H1 (cell line): Measurements from ENCODE around the gene CAMTA1. TPM values are rescaled to one million over a fixed set of nuclear protein-coding genes. Genes with fewer than 3 reads are reported as not detected.

Source experiments
- HDAC6 ChIP-seq: IDR thresholded peaks from one replicate; pipeline ENCODE4 v1.7.1; 2012; ENCODE audit warnings: low read depth, mild to moderate bottlenecking, inconsistent platforms, low read length, moderate library complexity
- NANOG ChIP-seq: IDR thresholded peaks from 2 replicates; pipeline ENCODE4 v1.6.1; 2011; ENCODE audit warnings: low read length, low read depth, mild to moderate bottlenecking, inconsistent platforms; ENCODE audit not compliant: insufficient read depth, poor library complexity, severe bottlenecking
- polyA plus RNA-seq, 7 experiments: library from polyadenylated mRNA; depleted of rRNA in 3 of 7; stranded (reverse) in 5 of 7; unstranded in 2 of 7; fragments of >200 nt in 5 of 7; fragments of 200-250 nt in 2 of 7; gene quantifications; 1 replicate in 5 of 7; 2 replicates in 1 of 7; 4 replicates in 1 of 7; pipeline versions ENCODE4 v1.2.1 to v1.2.3, GENCODE V29; 2011 to 2013; ENCODE audit warnings: missing spikeins in 2 of 7, mixed read lengths in 2 of 7
- total RNA-seq: library from RNA; stranded (reverse); fragmentation: NEBNext Ultra II Directional; extraction: Animal tissue kit (Norgen Biotek cat#: 25700); gene quantifications from 2 replicates; pipeline ENCODE4 v1.2.1, GENCODE V29; 2021

The CAMTA1 gene
- total and polyA plus RNA-seq, 2 of the 8 experiments (the other 6 are each of a cell fraction or from before 2014, with no cell fraction given): 65.0 to 119 TPM

DNA sequence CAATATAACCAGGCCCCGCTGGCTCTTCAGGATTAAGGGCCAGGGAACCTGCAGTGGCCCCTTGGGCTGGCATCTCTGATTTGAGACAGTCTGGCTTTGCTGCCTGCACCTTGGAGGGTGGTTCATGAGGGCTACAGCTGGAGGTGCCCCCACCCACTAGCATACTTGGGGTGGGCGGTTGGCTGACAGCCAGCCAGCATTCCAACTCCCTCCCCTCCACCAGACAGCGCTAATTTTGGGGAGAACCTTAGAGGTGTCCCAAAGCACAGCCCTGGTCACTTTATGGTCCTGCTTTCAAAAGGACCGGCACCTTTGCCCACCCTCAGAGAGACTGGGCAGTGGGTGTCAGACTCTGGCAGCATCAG is 805.2 kb downstream of the CAMTA1 start (continued):
- no peak for TF ChIP-seq NANOG
- no peak for TF ChIP-seq HDAC6
